T-helper 9 cell (primary cell): ENCODE results near the gene CYP2A6.
"Not testable (repeated sequence)": the region's sequence is repeated elsewhere in the genome, so short reads cannot be mapped to it uniquely, and the experiment has no call there.

Experiments
- DNase-seq: peaks from one replicate; pipeline ENCODE4 v3.0.0-alpha.2; 2020
- total RNA-seq, 2 donors: gene quantifications; one replicate each; lab custom pipeline; 2026; lab: John Stamatoyannopoulos, UW

CYP2A6 gene
- total RNA-seq: 0 reads per million in 2 donors

GRCh38 chr19:40850277-40850676 lies at the start of gene CYP2A6:
Gene CYP2A6 (minus strand): TSS chr19:40850447. CDS start chr19:40850426, 21 bp downstream.
- DNase-seq: not testable (repeated sequence)

DNA sequence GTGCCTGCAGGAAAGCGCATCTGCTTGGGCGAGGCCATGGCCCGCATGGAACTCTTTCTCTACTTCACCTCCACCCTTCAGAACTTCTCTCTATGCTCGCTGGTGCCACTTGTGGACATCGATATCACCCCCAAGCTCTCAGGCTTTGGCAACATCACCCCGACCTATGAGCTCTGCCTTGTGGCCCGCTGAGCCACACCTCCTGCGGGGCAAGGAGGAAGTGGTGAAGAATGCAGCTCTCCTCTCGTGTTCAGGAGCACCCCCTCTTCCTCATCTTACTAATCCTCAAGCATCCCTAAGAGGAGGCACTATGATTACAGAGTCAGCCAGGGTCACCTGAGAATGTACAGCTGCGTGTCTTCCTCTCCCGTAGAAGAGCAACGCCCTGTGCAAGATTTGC lies 49.7 kb upstream of the CYP2A6 start:
- DNase-seq: not testable (repeated sequence)

DNA sequence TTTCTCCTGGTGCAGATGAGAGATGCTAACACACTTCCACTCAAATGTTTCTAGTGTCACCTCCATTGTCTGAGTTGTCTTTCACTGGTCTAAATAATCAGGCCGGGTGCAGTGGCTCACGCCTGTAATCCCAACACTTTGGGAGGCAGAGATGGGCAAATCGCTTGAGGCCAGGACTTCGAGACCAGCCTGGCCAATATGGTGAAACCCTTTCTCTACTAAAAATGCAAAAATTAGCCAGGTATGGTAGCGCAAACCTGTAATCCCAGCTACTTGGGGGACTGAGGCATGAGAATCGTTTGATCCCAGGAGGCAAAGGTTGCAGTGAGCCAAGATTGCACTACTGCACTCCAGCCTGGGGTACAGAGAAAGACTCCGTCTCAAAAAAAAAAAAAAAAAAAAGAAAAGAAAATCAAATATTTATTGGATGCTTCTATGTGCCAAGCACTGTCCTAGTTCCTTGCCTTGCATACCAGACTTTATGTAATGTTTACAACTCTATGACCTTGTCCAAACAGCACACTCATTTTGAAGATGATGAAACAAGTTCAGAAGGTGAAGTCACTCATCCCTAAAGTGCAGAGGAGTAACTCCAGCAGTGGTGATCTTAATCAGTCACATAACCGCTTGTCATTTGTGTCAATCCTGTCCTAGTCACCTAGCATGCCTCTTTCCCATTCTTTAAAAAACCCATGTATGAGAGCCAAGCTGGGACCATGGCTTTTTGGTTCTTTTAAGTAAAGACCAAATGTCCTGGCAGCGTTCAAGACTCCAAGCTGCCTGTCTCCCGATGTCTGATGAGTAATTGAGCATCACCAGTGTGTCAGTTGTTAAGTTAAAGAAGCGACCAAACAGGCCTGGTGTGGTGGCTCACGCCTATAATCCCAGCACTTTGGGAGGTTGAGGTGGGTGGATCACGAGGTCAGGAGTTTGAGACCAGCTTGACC lies 46.9 kb upstream of the CYP2A6 start:
- DNase-seq: not testable (repeated sequence)

DNA sequence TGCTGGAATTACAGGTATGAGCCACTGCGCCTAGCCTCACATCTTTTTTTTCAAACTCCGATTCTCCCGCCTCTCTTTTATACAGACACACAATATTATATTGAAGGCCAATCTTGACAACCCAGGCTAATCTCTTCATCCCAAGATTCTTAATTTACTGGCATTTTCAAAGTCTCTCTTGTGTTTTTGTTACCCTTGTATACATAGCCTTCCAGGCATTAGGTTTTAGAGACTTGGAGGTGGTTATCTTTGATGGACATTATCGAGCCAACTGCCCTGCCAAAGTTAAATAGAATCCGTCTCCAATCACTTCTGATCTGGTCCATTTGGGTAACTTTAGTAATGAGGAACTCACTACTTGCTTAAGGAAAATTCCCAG lies 46.2 kb upstream of the CYP2A6 start:
- DNase-seq: no peak

GRCh38 chr19:40893112-40893511 lies 42.9 kb upstream of the CYP2A6 start:
- DNase-seq: no peak

DNA sequence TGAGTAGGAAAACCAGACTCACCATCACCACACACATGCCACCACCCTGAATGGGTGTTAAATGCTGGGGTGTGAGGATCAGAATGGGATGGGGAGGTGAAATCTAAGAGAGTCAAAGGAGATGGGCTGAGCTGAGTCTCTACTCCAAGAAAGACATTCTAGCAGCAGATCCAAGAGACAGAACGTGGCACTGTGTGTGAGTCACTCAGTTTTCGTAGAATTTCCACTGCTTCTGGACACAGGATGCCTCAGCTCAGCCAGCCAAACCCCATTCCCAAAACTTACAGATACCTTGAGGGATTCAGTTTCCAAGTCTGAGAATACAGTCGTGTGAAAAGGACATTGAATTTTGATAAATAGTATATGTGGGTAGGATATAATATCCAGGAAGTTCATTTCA lies 39.1 kb upstream of the CYP2A6 start:
- DNase-seq: no peak

DNA sequence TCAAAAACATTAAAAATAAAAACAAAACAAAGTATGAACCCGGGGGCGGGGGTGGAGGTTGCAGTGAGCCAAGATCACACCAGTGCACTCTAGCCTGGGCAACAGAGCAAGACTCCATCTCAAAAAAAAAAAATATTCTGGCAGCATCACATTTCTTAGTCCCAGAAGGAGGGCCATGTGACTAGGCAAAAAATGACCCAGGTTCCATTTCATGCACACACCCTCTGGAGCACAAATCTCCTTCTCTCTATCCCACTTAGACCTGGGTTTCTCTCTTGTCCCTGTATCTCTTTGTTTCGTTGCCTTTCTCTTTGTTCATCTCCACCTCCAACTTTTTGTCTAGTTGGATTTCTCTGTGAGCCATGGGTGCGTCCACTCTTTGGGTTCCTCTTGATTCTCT lies 37.9 kb upstream of the CYP2A6 start:
- no peak for DNase-seq

DNA sequence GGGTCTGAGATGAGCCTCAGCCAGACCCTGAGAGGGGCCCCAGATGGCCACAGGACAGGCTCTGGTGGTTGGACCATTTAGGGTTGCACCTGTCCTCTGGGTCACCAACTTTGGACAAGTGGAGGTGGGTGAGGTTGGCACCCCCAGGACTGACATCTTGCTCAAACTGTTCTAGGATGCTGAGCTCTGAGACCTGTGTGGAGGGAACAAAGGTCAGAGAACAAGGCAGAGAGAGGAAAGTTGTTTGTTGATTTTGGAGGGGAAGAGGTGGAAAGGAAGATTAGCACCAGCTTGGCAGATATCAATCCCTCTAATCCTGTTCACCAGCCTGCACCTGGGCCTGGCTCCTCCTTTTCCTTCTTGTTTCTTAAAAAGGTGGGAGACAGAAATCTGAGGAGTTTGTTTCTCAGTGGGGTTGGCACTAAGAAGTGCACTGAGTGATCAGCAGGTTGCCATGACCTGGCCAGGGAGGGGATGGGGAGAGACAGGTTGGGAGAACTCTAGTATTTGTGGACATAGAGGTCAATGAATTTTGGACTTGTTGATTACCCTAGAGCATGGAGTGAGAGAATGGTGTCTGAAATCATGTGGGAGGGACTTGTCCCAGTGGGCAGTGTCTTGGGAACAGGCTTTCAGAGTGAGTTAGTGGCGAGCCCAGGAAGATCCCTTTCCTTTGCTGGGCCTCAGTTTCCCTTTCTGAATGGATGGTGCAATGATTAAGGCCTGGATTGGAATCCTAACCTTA lies 34.1 kb upstream of the CYP2A6 start:
- not testable (repeated sequence) for DNase-seq

GRCh38 chr19:40882062-40882461 lies 31.8 kb upstream of the CYP2A6 start, which contains the start of gene CYP2A7:
Gene CYP2A7 (minus strand): TSS chr19:40882231. CDS start chr19:40882210, 21 bp downstream.
- DNase-seq: not testable (repeated sequence)

GRCh38 chr19:40879349-40879748 lies 29.1 kb upstream of the CYP2A6 start:
- DNase-seq: not testable (repeated sequence)

- peak; percentile 73 for DNase-seq
Measured at GRCh38 chr19:40875526-40875951, 25.3 kb upstream of the CYP2A6 start.

DNA sequence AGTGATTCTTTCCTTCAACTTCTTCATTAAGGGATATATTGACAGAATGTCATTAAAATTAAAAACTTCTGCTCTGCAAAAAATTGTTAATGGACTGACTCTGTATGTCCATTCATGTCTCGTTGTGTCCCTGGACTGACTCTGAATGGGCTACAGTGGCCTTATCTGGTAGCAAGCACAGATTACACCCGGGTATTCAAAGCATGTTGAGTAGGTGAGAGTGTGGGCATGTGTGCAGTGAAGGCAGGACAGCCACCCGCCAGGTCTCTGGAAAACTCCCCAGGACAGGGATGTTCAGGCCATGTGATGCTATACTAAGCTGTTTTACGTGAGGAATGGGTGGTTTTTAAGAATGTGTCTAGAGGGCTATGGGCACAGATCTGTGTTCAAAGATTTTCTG lies 24.6 kb upstream of the CYP2A6 start:
- DNase-seq: not testable (repeated sequence)

DNA sequence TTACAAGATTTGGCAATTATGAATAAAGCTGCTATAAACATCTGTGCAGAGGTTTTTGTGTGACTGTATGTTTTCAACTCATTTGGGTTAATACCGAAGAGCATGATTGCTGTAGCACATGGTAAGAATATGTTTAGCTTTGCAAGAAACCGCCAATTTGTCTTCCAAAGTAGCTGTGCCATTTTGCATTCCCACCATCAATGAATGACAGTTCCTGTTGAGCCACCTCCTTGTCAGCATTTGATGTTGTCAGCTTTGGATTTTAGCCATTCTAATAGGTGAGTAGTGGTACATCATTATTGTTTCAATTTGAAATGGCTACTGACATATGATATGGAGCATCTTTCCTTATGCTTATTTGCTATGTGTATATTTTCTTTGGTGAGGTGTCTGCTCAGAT lies 23.6 kb upstream of the CYP2A6 start:
- DNase-seq: not testable (repeated sequence)

GRCh38 chr19:40872209-40872608 lies 22.0 kb upstream of the CYP2A6 start:
- no peak for DNase-seq

GRCh38 chr19:40867701-40868100 lies 17.5 kb upstream of the CYP2A6 start:
- no peak for DNase-seq

DNA sequence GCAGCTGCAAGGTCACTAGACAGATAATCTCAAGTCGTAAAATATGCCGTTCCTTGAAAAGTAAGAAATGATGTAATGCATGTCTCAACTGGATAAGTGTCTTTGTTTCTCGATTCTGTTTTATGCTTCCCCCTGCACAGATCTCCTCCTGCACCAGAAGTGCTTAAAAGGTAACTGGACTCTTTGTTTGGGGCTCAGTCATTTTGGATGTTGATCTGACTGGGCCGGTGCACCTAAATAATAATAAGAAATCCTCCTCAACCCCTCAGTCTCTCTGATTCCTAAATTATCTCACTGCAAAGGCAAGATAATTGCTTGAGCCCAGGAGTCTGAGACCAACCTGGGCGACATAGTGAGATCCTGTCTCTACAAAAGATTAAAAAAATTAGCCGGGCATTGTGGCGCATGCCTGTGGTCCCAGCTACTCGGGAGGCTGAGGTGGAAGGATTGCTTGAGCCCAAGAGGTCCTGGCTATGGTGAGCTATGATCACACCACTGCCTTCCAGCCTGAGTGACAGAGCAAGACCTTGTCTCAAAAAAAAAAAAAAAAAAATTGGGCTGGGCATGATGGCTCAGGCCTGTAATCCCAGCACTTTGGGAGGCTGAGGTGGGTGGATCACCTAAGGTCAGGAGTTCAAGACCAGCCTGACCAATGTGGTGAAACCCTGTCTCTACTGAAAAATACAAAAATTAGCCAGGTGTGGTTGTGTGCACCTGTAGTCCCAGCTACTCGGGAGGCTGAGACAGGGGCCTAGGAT lies 14.7 kb upstream of the CYP2A6 start:
- DNase-seq: not testable (repeated sequence)

GRCh38 chr19:40862785-40863184 lies 12.5 kb upstream of the CYP2A6 start:
- DNase-seq: no peak

- DNase-seq: no peak
Measured at GRCh38 chr19:40862333-40862732, 12.1 kb upstream of the CYP2A6 start.

DNA sequence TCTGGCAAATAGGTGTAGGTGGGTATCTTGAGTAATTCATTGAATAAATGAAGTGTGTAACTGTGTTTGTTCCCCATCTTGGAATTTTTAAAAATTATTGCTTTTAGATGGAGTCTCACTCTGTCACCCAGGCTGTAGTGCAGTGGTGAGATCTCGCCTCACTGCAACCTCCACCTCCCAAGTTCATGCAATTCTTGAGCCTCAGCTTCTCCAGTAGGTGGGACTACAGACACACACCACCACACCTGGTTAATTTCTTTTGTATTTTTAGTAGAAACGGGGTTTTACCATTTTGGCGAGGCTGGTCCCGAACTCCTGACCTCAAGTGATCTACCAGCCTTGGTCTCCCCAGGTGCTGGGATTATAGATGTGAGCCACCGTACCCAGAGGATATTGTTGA lies 7.9 kb upstream of the CYP2A6 start:
- DNase-seq: no peak

GRCh38 chr19:40852467-40853152 lies 2.4 kb upstream of the CYP2A6 start:
- not testable (repeated sequence) for DNase-seq

DNA sequence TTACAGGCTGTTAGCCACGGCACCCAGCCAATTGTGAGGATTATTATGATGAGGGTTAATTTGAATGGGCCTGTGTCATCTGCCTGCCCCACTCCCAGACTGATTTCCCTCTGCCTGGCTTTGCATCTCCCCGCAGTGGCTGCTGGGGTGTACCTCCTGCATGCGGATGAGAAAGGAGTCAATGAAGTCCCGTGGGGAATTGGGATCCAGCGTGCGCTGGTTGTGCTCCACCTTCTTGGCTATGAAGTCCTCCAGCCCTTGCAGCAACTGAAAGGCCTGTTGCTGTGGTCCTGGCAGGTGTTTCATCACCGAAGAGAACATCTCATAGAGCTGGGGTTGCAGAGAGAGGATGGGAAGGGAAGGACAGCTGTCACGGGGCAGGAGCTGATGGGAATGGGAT lies 3.5 kb downstream of the CYP2A6 start:
- not testable (repeated sequence) for DNase-seq

- DNase-seq: peak; percentile 72
Measured at GRCh38 chr19:40843653-40844052, 6.6 kb downstream of the CYP2A6 start.
